Measurements from ENCODE around the gene ZC2HC1C.

The ZC2HC1C gene

DNA sequence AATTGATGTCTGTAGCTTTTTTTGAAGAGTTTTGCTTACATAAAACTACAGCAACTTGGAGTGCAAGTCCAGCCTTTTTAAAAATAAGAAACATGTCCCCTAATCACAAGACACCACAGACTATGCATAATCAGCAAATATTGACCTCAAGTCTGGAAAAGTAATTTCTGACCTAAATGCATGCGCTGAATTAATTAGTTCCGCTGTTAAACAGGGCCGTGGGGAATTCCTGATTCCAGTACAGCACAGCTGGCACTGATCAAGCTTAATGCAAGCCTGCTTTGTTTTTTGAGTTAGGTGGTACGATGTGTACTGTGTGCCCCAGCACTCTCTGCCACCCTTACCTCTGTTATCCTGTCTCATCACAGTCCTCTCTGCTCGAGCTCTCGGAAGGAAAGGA, 27.4 kb upstream of the ZC2HC1C start:
- no peak overlapping the region for H3K4me2 ChIP-seq (ENCODE audit: low read length)
- H3K27ac ChIP-seq (ENCODE audit: low read depth, low read length): no peak overlapping the region
- no peak for TF ChIP-seq EZH2phosphoT487 (IDR thresholded peaks at IDR 0.05; ENCODE audit: borderline replicate concordance, low read length)
- TF ChIP-seq, protein P1, sequence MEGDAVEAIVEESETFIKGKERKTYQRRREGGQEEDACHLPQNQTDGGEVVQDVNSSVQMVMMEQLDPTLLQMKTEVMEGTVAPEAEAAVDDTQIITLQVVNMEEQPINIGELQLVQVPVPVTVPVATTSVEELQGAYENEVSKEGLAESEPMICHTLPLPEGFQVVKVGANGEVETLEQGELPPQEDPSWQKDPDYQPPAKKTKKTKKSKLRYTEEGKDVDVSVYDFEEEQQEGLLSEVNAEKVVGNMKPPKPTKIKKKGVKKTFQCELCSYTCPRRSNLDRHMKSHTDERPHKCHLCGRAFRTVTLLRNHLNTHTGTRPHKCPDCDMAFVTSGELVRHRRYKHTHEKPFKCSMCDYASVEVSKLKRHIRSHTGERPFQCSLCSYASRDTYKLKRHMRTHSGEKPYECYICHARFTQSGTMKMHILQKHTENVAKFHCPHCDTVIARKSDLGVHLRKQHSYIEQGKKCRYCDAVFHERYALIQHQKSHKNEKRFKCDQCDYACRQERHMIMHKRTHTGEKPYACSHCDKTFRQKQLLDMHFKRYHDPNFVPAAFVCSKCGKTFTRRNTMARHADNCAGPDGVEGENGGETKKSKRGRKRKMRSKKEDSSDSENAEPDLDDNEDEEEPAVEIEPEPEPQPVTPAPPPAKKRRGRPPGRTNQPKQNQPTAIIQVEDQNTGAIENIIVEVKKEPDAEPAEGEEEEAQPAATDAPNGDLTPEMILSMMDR (IDR thresholded peaks at IDR 0.05; ENCODE audit: low read depth, low read length, poor library complexity, severe bottlenecking): no peak
- H3K79me2 ChIP-seq (ENCODE audit: control insufficient read depth, low read length): peaks cover 30% of the 10 kb centered on the region
- no peaks in the 10 kb centered on the region for H3K9me3 ChIP-seq (ENCODE audit: control insufficient read depth, insufficient read depth, low read length)
- H3K36me3 ChIP-seq (ENCODE audit: control insufficient read depth, low read length): peaks cover 40% of the 10 kb centered on the region
- H3K4me1 ChIP-seq (ENCODE audit: control insufficient read depth, low read length): no peaks in the 10 kb centered on the region
- H4K20me1 ChIP-seq (ENCODE audit: control insufficient read depth, insufficient read depth, low read depth, low read length): no peaks in the 10 kb centered on the region
- H3F3A ChIP-seq (ENCODE audit: control insufficient read depth, insufficient read depth): peaks cover 4% of the 10 kb centered on the region; the same call in 1 of the 2 replicates
- H3K27me3 ChIP-seq (ENCODE audit: control insufficient read depth, low read length): no peaks in the 10 kb centered on the region
- no peak overlapping the region for H3K4me3 ChIP-seq (ENCODE audit: low read length)
- H3K9me2 ChIP-seq (replicated peaks; ENCODE audit: control insufficient read depth, low read length): no peaks in the 10 kb centered on the region

DNA sequence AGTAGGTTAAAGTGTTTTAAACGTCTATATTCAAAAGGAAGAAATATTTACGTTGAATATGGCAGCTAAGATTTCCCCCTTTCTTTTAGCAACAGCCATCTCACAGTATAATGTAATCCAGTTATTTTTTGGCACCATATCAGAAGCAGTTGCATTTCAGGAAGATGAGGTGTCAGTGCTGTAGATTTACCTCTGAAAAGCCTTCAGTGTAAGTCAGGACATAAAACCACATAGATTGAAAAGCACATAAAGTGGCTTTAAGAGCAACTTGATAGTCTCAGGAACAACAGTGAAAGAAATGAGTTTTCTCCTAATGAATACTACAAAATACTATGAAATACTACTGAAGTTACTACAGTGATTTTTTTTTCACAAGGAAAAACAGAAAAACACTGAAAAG, 25.1 kb upstream of the ZC2HC1C start:
- no peak overlapping the region for H3K4me2 ChIP-seq (ENCODE audit: low read length)
- no peak for TF ChIP-seq EZH2phosphoT487 (IDR thresholded peaks at IDR 0.05; ENCODE audit: borderline replicate concordance, low read length)
- TF ChIP-seq, protein P1 (IDR thresholded peaks at IDR 0.05; ENCODE audit: low read depth, low read length, poor library complexity, severe bottlenecking): no peak
- H3F3A ChIP-seq (ENCODE audit: control insufficient read depth, insufficient read depth): peaks cover 4% of the 10 kb centered on the region; the same call in 1 of the 2 replicates
- peaks cover 50% of the 10 kb centered on the region for H3K36me3 ChIP-seq (ENCODE audit: control insufficient read depth, low read length)
- no peaks in the 10 kb centered on the region for H4K20me1 ChIP-seq (ENCODE audit: control insufficient read depth, insufficient read depth, low read depth, low read length)
- no peaks in the 10 kb centered on the region for H3K9me2 ChIP-seq (replicated peaks; ENCODE audit: control insufficient read depth, low read length)
- H3K4me1 ChIP-seq (ENCODE audit: control insufficient read depth, low read length): 0 out of 2 replicates have a peak, but pooled peaks cover 4% of the 10 kb centered on the region
- H3K9me3 ChIP-seq (ENCODE audit: control insufficient read depth, insufficient read depth, low read length): no peaks in the 10 kb centered on the region
- peaks cover 44% of the 10 kb centered on the region for H3K79me2 ChIP-seq (ENCODE audit: control insufficient read depth, low read length)
- no peak overlapping the region for H3K4me3 ChIP-seq (ENCODE audit: low read length)
- no peak overlapping the region for H3K27ac ChIP-seq (ENCODE audit: low read depth, low read length)
- no peaks in the 10 kb centered on the region for H3K27me3 ChIP-seq (ENCODE audit: control insufficient read depth, low read length)

DNA sequence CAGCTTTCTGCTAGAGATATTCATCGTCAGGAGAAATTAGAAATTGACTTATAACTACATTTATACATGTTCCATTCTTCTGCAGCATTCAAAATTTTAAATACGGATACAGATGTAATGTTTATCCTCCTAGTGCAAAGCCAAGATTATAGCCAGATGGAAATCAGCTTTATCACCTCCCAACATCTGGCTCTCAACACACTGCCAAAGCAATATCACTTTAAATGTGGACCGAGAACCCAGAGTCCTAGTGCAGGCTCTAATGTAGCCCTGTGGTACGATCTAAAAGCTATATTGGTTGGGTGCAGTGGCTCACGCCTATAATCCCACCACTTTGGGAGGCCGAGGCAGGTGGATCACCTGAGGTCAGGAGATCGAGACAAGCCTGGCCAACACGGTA, 24.7 kb upstream of the ZC2HC1C start:
- Histone ChIP-seq H3K27ac (ENCODE audit: low read depth, low read length) (no peak overlapping the region), H3K4me3 (ENCODE audit: low read length) (no peak overlapping the region), H3K9me3 (ENCODE audit: control insufficient read depth, insufficient read depth, low read length) (no peaks in the 10 kb centered on the region), H3K79me2 (ENCODE audit: control insufficient read depth, low read length) (peaks cover 48% of the 10 kb centered on the region), H4K20me1 (ENCODE audit: control insufficient read depth, insufficient read depth, low read depth, low read length) (no peaks in the 10 kb centered on the region), H3K27me3 (ENCODE audit: control insufficient read depth, low read length) (no peaks in the 10 kb centered on the region), H3F3A (ENCODE audit: control insufficient read depth, insufficient read depth) (peaks cover 4% of the 10 kb centered on the region; the same call in 1 of the 2 replicates), H3K36me3 (ENCODE audit: control insufficient read depth, low read length) (peaks cover 52% of the 10 kb centered on the region), H3K4me2 (ENCODE audit: low read length) (no peak overlapping the region), H3K4me1 (ENCODE audit: control insufficient read depth, low read length) (peaks cover 7% of the 10 kb centered on the region), H3K9me2 (replicated peaks; ENCODE audit: control insufficient read depth, low read length) (no peaks in the 10 kb centered on the region)
- TF ChIP-seq, protein P1 (IDR thresholded peaks at IDR 0.05; ENCODE audit: low read depth, low read length, poor library complexity, severe bottlenecking): no peak
- no peak for TF ChIP-seq EZH2phosphoT487 (IDR thresholded peaks at IDR 0.05; ENCODE audit: borderline replicate concordance, low read length)
